Measurements from ENCODE around the gene PHF21B.
"Not testable (repeated sequence)": the region's sequence is repeated elsewhere in the genome, so short reads cannot be mapped to it uniquely, and the experiment has no call there.

The PHF21B gene

DNA sequence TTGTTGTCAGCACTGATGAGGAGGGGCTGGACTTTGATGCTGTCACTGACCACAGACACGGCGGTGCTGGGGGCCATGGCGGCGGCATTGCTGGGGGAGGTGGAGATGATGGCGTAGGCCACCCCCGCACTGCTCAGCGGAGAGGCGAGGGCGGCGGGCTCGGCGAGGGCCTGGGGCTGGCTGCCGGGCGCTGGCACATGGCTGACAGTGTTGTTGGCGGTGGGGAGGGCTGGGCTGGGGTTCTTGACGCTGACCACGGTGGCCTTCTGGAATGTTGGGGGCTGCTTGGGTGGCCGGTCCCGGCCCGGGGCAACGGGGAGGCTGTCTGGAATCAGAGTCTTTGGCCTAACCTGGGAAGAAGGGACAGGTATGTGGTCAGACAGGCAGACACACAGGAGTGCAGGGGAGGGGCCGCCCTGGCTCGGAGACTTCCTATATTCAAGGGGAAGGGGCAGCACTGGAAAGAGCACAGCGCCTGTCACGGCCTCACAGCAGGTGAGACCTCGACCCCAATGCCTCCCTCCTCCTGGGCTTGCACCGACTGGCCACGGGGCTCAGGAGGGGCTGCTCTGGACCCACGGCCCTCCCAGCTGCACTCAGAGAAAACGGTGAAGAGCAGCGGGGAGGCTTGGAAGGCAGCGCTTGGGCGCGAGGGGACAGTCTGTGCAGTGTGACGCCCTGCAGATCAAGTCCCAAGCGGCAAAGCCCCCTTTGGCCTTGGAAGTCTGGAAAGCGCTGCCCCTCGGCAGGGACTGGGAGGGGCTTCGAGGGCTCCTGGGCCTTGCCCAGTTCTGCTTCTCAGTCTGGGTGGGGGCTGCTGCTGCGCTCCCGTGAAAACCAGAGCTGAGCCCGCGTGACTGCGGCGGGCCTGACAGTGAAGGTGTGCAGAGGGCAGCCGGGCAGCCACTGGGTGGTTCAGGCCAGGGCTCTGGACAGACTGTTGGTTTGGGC is 93.2 kb downstream of the PHF21B start:
- no peak for DNase-seq

DNA sequence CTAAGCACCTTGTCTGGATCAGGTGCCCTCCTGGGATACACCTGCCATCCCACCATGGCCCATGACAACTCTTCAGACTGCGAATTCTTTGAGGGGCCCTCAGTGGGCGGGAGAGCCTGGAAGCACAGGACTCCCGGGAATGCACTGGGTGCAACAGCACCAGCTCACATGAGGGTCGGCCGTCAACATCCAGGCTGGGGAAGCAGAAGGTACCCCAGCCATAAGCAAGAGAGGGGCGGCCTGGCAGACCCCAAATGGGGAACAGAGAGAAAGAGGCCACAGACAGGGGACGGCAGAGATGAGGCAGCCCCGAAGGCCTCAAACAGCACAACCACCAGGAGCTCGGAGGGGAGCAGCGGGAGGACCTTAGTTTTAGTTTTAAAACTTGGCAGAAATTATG is 94.4 kb downstream of the PHF21B start:
- no peak for DNase-seq

DNA sequence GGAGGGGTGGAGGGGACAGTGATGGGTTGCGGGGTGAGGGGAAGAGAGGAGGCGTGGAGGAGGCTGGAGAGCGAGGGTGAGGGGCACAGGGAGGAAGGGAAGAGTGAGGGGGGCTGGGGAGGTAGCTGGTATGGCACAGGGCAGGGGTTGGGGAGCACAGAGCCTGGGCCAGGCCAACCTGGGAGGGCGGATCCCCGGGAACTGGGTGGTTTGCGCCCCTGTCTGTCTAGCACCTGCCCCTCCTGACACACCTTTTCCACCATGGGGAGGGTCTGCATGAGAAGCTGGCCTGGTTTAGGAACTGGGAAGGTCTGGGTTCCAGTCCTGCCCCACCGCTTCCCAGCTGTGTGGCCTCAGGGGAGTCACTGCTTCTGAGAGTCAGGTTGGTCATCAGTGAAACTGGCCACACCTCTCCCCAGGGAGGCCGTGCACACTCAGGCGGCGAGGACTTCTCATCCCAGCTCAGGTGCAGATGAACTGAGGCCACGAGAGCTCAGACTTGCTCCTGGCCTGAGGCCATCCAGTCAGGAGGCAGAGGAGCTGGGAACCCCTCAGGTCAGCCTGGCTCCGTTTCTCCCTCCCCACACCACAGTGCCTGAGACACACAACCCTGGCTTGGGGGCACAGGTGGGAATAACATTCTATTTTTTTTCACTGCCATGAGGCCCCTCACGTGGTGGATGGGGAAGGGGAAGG is 95.6 kb downstream of the PHF21B start:
- no peak for DNase-seq

- DNase-seq = no peak
These were observed 96.4 kb downstream of the PHF21B start for GRCh38 chr22:44913198-44913983.

DNA sequence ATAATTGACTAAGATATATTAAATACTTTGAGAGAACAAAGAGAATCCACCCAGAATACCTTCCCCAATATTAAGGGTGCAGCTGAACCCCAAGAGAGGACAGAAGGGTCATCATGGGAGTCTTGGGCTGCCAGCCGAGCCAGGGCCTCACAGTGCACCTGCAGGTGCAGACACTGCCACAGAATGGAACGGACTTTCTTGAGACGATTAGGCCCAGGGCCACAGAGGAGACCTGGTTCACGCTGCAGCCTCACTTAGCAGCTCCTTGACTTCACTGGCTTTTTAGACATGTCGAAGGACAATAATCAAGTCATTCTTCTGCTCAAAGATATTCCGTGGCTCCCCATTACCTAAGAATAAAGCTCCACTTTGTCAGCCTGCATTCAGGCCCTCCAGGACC is 100.6 kb downstream of the PHF21B start:
- DNase-seq = no peak

DNA sequence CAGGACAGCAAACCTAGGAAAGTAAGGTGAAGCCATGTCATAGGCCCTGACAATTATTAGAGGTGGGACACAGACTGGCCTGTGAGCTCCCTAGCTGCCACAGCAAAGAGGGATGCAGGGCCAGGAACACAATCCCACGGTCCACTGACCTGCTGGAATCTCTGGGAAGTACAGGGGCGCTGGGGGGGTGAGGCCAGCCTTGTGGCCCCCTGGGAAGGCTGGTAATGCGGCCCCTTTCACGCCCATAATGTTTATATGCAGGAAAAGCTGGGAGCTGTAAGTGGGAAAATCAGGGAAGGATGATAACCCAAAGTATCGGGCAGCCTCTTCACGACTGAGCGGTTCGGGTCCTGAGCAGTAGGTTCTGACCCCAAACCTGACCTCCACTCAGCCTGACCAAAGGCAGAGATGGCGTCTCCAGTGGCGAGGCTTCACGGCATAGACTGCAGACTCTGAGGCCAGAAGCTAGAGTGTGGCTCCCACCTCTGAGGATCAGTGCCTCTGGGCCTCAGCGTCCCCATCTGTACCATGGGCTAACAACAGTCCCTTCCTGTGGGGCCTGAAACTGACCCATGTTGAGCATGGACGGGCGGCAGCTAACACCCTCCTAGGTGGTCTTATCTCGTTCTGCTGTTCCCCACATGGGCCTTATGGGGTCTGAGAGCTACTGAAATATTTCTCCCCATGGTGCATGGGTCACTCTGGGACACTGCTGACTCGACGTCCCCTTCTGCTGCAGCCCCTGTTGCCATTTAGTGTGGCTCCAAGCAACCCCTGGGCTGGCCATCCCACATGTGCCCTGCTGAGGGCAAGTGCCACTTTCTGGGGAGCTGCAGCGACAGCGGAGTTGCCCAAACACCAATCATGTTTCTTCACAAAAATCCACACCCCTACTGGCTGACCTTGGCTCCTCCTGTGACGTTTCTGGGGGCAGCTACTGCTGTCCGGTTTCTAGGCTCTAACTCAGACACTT is 101.8 kb downstream of the PHF21B start:
- DNase-seq = no peak

GRCh38 chr22:44906999-44907644 is 102.7 kb downstream of the PHF21B start:
- DNase-seq = no peak

- no peak for DNase-seq
These were observed 103.4 kb downstream of the PHF21B start for GRCh38 chr22:44906248-44906936.

DNA sequence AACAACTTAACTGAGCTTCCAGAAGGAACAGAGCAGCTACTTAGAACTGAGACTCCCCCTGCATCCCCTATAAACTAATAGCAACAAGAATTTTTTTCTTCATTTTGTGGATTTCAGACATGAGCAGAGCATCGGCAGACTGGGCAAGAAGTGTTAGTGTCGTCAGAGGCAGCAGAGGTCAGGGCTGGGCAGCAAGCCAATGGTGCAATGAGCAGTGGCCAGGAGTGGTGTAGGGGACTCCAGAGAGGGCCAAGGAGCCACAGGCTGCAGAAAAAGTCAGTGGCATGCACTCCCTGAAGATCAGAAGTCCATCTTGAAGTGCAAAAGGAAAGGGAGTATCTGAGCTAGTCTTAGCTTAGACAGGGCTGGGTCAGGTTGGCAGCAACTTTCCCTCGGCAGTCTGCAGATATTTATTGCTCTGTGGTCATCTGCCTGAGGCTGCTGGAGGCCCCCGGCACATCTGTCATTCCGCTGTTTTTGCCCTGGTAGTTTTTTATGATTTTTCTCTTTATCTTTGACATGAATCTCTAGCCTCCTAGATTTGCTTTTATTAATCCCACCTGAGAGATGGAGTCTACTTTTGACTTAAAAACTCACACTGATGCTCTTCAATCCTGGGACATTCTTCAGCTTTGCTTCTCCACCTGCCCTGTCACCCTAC is 105.2 kb downstream of the PHF21B start:
- DNase-seq = not testable (repeated sequence)

- not testable (repeated sequence) for DNase-seq
These were observed 106.6 kb downstream of the PHF21B start for GRCh38 chr22:44903164-44903563.

GRCh38 chr22:44901301-44901700 is 108.5 kb downstream of the PHF21B start:
- no peak for DNase-seq

DNA sequence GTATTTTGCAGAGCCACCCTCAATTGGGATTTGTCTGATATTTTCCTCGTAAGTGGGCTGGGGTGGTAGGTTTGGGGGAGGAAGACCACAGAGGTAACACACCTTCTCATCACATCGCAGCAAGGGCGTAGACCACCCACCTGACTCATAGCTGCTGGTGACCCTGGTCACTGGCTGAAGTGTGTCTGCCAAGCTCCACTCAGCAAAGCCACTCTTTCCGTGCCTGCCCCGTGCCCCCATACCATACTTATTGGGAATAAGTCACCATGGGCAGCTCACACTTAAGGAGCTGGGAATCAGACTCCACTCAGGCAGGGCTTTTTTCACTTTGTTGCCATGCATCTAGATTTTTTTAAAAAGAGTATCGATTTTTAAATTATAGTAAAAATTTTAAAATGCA is 111.6 kb downstream of the PHF21B start:
- no peak for DNase-seq

- DNase-seq = no peak
These were observed 114.3 kb downstream of the PHF21B start for GRCh38 chr22:44895296-44896055.

DNA sequence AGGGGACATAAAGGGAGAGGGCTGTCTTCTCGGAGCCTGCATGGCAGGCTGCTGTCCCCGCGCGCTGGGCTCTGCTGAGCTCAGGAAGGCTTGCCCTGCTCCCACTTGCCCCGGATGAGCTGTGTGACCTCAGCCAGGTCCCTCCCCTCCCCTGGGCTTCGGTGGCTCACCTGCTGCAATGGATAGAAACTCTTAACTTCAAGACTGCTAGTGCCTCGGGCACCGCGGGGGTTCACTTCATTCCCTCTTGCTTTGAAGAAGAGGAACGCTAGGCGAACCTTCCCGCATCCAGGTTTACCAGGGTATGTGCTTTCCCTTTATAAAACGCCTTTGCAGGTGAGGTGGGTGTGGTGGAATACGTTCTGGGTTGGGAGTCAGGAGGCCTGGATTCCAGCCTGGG is 115.0 kb downstream of the PHF21B start:
- DNase-seq = no peak

DNA sequence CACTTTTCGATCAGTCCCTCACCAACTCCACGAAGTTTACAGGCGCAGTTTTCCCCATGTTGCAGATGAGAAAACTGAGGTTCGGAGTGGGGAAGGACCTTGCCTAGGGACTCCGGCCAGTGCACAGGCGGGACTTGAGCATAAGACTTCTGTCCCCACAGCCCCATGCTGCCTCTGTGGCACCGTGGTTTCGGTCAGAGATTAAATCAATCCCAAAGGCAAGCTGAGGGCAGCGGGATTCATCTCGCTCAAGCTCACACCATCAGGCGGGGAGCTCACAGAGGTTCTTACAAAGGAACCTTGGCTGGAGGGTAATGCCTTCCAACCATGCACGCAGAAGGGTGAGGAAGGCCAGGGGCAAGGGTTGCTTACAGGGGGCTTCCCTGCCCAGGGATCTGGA is 115.5 kb downstream of the PHF21B start:
- no peak for DNase-seq

GRCh38 chr22:44893731-44894080 is 116.1 kb downstream of the PHF21B start:
- DNase-seq = no peak

DNA sequence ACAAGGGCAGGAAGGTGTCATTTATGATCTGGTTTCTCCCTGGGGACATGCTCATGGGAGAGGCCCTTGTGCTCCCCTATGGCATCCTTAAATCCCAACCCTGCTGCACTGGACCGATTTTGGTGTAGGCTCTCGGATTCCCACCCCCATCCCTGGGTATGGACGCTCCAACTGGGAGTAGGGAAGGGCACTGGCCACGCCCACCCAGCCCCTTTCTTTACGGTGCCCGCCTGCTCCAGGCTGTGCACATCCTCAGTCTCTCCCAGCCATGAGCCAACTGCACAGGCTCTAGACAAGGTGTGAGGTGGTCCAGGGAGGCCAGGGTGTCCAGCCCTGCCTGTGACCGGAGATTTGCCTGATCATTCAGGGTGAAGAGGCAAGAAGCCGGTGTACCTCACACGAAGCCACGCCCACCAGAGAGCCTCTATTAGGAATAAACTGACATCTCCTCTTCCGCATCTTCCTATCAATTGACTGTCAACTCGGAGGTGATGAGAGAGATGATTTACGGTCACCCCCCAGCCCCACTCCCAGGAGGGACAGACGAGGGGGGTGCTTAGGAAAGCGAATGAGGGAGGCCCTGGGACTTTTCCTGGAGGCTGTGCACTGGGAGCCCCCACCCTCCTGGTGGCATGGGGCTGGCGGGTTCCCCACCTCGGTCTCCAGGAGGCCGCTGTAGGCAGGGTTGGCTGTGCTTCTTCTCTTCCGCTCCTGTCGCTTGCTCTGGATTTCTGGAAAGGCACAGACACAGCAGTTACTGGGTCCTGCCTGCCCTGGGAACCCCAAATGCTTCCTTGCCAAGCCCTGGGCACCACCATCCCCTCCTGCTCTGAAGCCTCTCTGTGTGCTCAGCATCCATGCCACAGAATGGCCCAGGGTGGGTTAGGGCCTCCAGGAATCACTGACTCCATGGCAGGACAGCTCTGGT is 116.7 kb downstream of the PHF21B start:
- DNase-seq = no peak

GRCh38 chr22:44892243-44892642 is 117.6 kb downstream of the PHF21B start:
- DNase-seq = no peak

DNA sequence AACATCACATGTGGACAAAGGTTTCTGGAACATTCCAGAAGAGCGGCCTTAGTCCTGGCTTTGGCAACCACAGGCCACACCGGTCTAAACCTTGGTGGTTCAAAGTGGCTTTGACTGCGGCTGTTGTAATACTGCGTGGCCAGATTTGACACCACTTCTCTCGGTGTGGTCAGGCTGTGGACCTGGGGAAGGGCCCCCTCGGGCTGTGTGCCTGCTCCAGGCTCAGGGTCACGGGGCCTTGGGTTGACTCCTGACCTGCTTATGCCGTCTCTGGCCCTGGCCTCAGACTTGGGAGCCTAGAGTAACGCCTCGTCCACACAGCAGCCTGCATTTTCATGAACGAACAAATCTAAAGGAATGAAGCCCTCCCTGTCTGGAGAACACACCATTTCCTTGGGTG is 118.0 kb downstream of the PHF21B start:
- no peak for DNase-seq

All from cortex of kidney (tissue), 1 donor.